ENCODE results near the gene ZMYND11.

The ZMYND11 gene

GRCh38 chr10:287814-288213 lies 152.6 kb downstream of the ZMYND11 start:
- no peak overlapping the region for H3K4me3 ChIP-seq (ENCODE audit: low read depth, low read length)
- no peaks in the 10 kb centered on the region for H3K4me1 ChIP-seq
- H3K36me3 ChIP-seq = no peaks in the 10 kb centered on the region
- H3K9me3 ChIP-seq = no peaks in the 10 kb centered on the region
- no peaks in the 10 kb centered on the region for H3K27me3 ChIP-seq
- TF ChIP-seq, protein P1, sequence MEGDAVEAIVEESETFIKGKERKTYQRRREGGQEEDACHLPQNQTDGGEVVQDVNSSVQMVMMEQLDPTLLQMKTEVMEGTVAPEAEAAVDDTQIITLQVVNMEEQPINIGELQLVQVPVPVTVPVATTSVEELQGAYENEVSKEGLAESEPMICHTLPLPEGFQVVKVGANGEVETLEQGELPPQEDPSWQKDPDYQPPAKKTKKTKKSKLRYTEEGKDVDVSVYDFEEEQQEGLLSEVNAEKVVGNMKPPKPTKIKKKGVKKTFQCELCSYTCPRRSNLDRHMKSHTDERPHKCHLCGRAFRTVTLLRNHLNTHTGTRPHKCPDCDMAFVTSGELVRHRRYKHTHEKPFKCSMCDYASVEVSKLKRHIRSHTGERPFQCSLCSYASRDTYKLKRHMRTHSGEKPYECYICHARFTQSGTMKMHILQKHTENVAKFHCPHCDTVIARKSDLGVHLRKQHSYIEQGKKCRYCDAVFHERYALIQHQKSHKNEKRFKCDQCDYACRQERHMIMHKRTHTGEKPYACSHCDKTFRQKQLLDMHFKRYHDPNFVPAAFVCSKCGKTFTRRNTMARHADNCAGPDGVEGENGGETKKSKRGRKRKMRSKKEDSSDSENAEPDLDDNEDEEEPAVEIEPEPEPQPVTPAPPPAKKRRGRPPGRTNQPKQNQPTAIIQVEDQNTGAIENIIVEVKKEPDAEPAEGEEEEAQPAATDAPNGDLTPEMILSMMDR (IDR thresholded peaks at IDR 0.05; ENCODE audit: low read depth, low read length) = no peak; the same call in 1 of the 2 replicates
- DNase-seq = no peak

- no peaks in the 10 kb centered on the region for H3K27me3 ChIP-seq
- no peaks in the 10 kb centered on the region for H3K9me3 ChIP-seq
- H3K4me3 ChIP-seq (ENCODE audit: low read depth, low read length) = no peak overlapping the region
- H3K4me1 ChIP-seq = no peaks in the 10 kb centered on the region
- no peak for DNase-seq
- TF ChIP-seq, protein P1 (IDR thresholded peaks at IDR 0.05; ENCODE audit: low read depth, low read length) = no peak
- H3K36me3 ChIP-seq = no peaks in the 10 kb centered on the region
Observed at GRCh38 chr10:288316-289200, 153.3 kb downstream of the ZMYND11 start.

DNA sequence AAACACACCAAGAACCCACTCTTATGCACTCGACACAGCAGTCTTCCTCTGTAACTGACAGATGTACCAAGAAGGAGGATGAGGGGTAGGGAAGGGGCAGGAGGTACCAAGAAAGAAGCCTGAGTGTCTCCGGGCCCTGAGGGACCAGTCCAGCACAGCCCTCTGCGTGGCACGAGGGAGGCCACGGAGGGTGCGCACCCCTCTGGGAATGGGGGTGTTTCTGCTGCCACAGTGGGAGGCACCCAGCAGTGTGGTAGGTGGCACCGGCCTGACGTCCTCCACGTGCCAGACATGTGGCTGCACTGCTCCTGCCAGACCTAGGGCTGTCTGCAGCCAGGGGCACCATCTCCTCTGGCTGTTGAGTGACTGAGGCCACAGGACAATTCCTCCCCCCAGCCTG lies 154.3 kb downstream of the ZMYND11 start:
- Histone ChIP-seq H3K9me3 (no peaks in the 10 kb centered on the region), H3K4me1 (no peaks in the 10 kb centered on the region), H3K36me3 (no peaks in the 10 kb centered on the region), H3K27me3 (no peaks in the 10 kb centered on the region), H3K4me3 (ENCODE audit: low read depth, low read length) (no peak overlapping the region)
- no peak for DNase-seq
- TF ChIP-seq, protein P1 (IDR thresholded peaks at IDR 0.05; ENCODE audit: low read depth, low read length) = no peak

DNA sequence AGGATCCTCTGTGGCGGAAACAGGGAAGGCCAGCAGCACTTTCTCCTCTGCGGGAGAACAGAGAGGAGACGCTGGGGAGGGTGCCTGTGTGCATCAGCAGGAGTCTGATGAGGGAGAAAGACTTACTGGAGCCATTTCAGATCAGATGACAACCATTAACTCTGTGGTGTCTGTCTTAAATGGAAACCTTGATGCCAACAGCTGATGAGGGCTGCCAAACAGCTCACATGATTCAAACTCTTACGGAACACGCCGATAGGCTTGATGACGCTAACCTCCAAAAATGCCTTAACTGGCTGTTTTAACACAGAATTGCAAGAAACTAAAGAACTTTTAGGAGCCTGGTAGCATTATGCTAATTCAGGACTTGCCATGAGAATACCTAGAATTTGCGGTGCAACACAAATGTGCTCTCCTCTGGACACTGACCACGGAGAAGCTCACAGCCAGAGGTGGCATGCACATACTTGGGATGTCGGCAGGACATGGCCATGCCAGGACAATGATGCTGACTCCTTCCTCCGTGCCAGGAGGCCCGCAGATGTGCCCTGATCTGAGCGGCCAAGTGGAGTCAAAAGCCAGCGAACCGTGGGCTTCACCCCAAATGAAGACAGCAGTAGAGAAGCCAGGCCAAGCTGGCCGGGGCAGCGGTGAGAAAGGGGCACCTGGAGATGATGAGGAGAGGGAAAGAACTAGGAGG lies 154.9 kb downstream of the ZMYND11 start:
- TF ChIP-seq, protein P1 (IDR thresholded peaks at IDR 0.05; ENCODE audit: low read depth, low read length) = no peak
- Histone ChIP-seq H3K4me1 (no peaks in the 10 kb centered on the region), H3K9me3 (no peaks in the 10 kb centered on the region), H3K27me3 (no peaks in the 10 kb centered on the region), H3K4me3 (ENCODE audit: low read depth, low read length) (no peak overlapping the region), H3K36me3 (no peaks in the 10 kb centered on the region)
- no peak for DNase-seq

DNA sequence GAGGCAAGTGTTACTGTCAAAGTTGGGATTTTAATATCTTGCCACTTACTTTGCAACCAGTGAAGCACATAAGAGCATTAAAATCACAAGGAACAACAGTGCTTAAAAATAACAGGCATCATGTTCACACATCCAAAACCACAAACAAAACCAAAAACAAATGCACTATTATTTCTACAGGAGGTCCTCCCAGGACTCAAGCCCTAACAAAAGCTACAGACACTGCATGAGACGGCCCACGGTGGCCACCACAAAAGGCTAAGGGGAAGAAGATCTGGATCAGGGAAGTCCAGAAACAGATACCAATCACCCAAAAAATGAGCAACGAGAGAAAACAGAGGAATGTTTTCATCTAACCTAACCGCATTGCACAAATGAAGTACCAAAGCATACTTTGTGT lies 158.4 kb downstream of the ZMYND11 start:
- no peaks in the 10 kb centered on the region for H3K36me3 ChIP-seq
- no peaks in the 10 kb centered on the region for H3K27me3 ChIP-seq
- TF ChIP-seq, protein P1 (IDR thresholded peaks at IDR 0.05; ENCODE audit: low read depth, low read length) = no peak
- no peak for DNase-seq
- no peak overlapping the region for H3K4me3 ChIP-seq (ENCODE audit: low read depth, low read length)
- H3K4me1 ChIP-seq = no peaks in the 10 kb centered on the region
- no peaks in the 10 kb centered on the region for H3K9me3 ChIP-seq

- H3K36me3 ChIP-seq = no peaks in the 10 kb centered on the region
- no peaks in the 10 kb centered on the region for H3K4me1 ChIP-seq
- TF ChIP-seq, protein P1 (IDR thresholded peaks at IDR 0.05; ENCODE audit: low read depth, low read length) = no peak
- H3K9me3 ChIP-seq = no peaks in the 10 kb centered on the region
- no peaks in the 10 kb centered on the region for H3K27me3 ChIP-seq
- DNase-seq = no peak
- H3K4me3 ChIP-seq (ENCODE audit: low read depth, low read length) = no peak overlapping the region
Observed at GRCh38 chr10:297567-297966, 162.3 kb downstream of the ZMYND11 start.
